ENCODE data around the gene CCDC34.

CCDC34 gene, protein sequence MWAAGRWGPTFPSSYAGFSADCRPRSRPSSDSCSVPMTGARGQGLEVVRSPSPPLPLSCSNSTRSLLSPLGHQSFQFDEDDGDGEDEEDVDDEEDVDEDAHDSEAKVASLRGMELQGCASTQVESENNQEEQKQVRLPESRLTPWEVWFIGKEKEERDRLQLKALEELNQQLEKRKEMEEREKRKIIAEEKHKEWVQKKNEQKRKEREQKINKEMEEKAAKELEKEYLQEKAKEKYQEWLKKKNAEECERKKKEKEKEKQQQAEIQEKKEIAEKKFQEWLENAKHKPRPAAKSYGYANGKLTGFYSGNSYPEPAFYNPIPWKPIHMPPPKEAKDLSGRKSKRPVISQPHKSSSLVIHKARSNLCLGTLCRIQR

DNA sequence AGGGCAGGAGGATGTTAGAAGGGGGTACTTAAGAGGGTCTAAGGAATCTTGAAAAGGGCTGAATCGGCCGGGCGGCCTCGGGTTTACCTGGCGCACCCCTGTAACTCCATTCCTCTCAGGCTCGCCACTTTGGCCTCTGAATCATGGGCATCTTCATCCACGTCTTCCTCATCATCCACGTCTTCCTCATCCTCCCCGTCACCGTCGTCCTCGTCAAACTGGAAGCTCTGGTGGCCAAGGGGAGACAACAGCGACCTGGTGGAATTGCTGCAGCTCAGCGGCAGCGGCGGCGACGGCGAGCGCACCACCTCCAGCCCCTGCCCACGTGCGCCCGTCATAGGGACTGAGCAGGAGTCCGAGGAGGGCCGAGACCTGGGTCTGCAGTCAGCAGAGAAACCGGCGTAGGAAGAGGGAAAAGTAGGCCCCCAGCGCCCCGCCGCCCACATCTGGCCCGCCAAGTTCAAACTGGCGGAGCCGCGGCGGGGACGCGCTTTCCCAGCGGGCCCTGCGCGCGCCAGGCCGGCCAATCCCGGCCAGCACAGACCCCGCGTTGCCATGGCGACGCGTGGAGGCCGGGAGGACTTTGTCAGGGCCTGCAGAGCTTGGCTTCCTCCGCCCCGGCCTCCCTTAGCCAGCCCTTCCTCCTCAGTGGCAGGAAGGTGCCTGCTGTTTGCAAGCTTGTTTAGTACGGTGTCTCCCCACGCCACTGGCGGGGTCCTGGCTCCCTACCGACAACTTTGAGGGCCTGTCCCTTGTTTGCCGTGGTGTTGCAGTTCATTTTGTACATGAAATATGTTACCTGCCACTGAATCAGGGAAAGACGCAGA is at the start of gene CCDC34:
CCDC34 (minus strand) TSS at position 467 of the 827 bp plus-strand sequence; CDS start at position 446, 21 bp downstream.
- H3K36me3 Mint-ChIP-seq (ENCODE audit: low read depth): no peaks in the 10 kb centered on the region
- no peaks in the 10 kb centered on the region for H3K27me3 Mint-ChIP-seq
- peaks cover 19% of the 10 kb centered on the region for H3K4me1 Mint-ChIP-seq (ENCODE audit: low read depth)
- intact Hi-C loops (cut with micrococcal nuclease): loop anchor here (1.0 to 10.0 kb wide), 3 partner anchors 108 to 742 kb away; partner anchors contain the start of genes KIF18A, LIN7C and METTL15
- peak within 1 kb of the TSS; percentile 83 for H3K27ac Mint-ChIP-seq
- H3K9me3 Mint-ChIP-seq: no peaks in the 10 kb centered on the region
- peak within 1 kb of the TSS; percentile 89 for H3K4me3 Mint-ChIP-seq

DNA sequence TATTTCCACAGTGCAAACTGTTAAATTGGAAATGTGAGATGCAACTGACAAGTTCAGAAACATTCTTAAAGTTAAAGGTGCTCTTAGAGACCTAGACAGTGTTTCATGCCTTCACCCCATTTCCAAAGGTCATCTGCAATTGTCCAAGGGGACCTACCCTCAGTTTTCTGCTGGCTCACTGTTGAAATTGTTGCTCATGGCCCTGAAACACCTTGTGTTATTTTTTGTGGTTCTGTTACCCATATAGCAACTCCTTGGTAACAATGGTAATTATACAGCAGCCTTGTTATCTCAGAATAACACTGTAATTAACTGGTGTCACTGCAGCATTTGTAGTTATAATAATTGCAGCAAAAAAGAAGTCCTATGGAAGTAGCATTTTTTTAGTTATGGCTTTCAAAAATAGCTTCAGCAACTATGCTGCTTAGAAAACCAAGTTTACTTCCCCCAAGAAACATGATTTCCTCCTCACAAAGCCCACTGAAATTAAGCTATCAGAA is 49.2 kb upstream of the CCDC34 start:
- Mint-ChIP-seq H3K9me3 (no peaks in the 10 kb centered on the region), H3K27me3 (no peaks in the 10 kb centered on the region), H3K27ac (no peak overlapping the region), H3K4me3 (no peak overlapping the region), H3K4me1 (ENCODE audit: low read depth) (peaks cover 6% of the 10 kb centered on the region), H3K36me3 (ENCODE audit: low read depth) (no peaks in the 10 kb centered on the region)
- intact Hi-C loops (cut with micrococcal nuclease): no loop called here

DNA sequence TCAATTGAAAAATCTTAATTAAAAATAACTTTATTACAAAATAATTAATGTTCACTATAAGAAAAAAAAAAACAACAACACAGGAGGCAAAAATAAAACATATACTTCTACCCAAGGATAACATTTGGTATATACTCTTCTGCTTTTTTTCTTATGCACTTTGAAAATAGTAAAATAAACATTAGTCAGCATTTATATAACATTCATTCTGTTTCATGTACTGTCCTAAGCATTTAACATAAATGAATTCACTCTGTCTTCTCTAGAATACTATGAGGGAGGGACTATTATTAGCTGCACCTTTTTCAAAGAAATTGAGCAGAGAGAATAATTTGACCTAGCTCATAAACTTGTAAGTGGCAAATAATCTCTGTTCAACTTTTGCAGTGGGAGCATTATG is 48.3 kb upstream of the CCDC34 start:
- Mint-ChIP-seq H3K4me1 (ENCODE audit: low read depth) (peaks cover 6% of the 10 kb centered on the region), H3K9me3 (no peaks in the 10 kb centered on the region), H3K27me3 (no peaks in the 10 kb centered on the region), H3K36me3 (ENCODE audit: low read depth) (no peaks in the 10 kb centered on the region), H3K4me3 (no peak overlapping the region), H3K27ac (no peak overlapping the region)
- intact Hi-C loops (cut with micrococcal nuclease): no loop called here

DNA sequence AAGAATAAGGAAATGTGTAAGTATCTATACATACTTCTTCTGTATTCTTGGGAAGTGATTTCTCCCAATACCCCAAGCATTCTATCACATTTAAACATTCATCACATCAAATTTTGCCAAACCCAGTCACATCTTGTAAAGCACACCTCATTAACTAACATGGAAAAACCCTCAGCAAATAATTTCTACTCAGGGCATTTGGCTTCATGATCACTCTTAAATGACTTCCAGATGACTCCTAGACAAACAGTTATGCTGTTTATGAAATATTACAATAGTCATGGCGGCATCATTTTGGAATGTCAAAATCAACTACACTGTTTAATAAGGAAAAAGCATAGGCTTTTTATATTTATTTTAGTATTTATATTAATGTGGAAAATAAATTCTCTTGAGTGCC is 47.3 kb upstream of the CCDC34 start:
- no peaks in the 10 kb centered on the region for H3K27me3 Mint-ChIP-seq
- no peak overlapping the region for H3K27ac Mint-ChIP-seq
- no peaks in the 10 kb centered on the region for H3K36me3 Mint-ChIP-seq (ENCODE audit: low read depth)
- H3K9me3 Mint-ChIP-seq: no peaks in the 10 kb centered on the region
- H3K4me3 Mint-ChIP-seq: no peak overlapping the region
- intact Hi-C loops (cut with micrococcal nuclease): no loop called here
- H3K4me1 Mint-ChIP-seq (ENCODE audit: low read depth): peaks cover 6% of the 10 kb centered on the region

DNA sequence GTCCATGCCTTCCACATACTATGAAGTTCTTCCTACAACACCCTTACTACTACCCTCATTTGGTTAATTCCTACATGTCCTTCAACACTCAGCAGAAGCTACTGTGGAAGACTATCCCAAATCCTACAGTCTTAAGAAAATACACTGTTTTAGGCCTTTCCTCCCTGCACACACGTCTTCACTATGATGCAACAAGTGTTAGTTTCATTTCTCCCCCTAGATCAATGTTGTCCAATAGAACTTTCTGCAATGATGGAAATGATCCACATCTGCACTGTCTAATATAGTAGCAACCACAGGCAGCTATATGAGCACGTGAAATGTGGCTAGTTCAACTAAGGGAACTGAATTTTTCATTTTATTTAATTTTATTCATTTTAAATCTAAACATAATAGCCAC is 46.7 kb upstream of the CCDC34 start:
- no peak overlapping the region for H3K27ac Mint-ChIP-seq
- H3K27me3 Mint-ChIP-seq: no peaks in the 10 kb centered on the region
- H3K36me3 Mint-ChIP-seq (ENCODE audit: low read depth): no peaks in the 10 kb centered on the region
- H3K4me1 Mint-ChIP-seq (ENCODE audit: low read depth): peaks cover 6% of the 10 kb centered on the region
- intact Hi-C loops (cut with micrococcal nuclease): no loop called here
- no peak overlapping the region for H3K4me3 Mint-ChIP-seq
- H3K9me3 Mint-ChIP-seq: no peaks in the 10 kb centered on the region

DNA sequence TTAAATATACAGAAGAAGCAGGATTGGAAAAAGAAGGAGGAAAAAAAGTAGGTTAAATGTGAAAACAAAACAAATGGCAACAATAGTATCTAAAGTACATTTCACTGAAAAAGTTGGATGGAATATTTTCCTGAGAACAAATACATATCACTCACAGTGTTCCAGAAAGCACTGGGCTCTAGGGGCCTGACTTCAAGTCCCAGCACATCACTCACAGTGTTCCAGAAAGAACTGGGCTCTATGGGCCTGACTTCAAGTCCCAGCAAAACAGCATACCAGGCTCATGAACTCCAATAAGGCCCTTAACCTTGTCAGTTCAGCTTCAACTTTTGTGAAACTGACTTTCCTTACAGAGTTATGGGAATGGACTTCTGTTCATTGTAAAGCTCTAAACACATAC is 46.0 kb upstream of the CCDC34 start:
- H3K4me1 Mint-ChIP-seq (ENCODE audit: low read depth): peaks cover 6% of the 10 kb centered on the region
- H3K27ac Mint-ChIP-seq: no peak overlapping the region
- H3K4me3 Mint-ChIP-seq: no peak overlapping the region
- H3K36me3 Mint-ChIP-seq (ENCODE audit: low read depth): no peaks in the 10 kb centered on the region
- intact Hi-C loops (cut with micrococcal nuclease): no loop called here
- H3K9me3 Mint-ChIP-seq: no peaks in the 10 kb centered on the region
- H3K27me3 Mint-ChIP-seq: no peaks in the 10 kb centered on the region

DNA sequence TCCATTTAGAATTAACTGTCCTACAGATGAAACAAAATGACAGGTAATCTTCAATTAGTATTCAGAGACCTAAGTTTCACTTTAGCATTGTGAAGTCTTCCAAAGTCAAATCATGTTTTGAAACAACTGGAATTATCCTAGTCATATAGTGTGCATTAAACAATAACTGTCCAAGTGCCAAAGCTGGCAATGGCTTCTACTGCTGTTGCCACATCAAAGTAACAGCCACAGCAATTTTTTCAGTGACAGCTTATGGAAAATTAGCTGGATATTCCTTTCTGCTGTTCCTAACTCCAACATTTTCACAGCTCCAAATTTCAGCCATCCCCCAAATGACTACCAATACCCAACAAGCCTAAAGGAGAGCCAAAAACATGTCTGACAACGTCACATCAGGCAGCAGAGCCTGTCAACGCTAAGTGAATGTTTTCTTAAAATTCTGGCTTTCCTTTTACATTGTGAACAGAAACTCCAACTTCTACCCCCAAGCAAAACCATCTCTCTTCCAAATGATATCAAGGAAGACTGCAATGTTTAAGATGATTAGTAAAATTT is 45.3 kb upstream of the CCDC34 start:
- H3K4me1 Mint-ChIP-seq (ENCODE audit: low read depth): peaks cover 6% of the 10 kb centered on the region
- no peaks in the 10 kb centered on the region for H3K36me3 Mint-ChIP-seq (ENCODE audit: low read depth)
- H3K27ac Mint-ChIP-seq: no peak overlapping the region
- intact Hi-C loops (cut with micrococcal nuclease): no loop called here
- H3K4me3 Mint-ChIP-seq: no peak overlapping the region
- no peaks in the 10 kb centered on the region for H3K27me3 Mint-ChIP-seq
- no peaks in the 10 kb centered on the region for H3K9me3 Mint-ChIP-seq

DNA sequence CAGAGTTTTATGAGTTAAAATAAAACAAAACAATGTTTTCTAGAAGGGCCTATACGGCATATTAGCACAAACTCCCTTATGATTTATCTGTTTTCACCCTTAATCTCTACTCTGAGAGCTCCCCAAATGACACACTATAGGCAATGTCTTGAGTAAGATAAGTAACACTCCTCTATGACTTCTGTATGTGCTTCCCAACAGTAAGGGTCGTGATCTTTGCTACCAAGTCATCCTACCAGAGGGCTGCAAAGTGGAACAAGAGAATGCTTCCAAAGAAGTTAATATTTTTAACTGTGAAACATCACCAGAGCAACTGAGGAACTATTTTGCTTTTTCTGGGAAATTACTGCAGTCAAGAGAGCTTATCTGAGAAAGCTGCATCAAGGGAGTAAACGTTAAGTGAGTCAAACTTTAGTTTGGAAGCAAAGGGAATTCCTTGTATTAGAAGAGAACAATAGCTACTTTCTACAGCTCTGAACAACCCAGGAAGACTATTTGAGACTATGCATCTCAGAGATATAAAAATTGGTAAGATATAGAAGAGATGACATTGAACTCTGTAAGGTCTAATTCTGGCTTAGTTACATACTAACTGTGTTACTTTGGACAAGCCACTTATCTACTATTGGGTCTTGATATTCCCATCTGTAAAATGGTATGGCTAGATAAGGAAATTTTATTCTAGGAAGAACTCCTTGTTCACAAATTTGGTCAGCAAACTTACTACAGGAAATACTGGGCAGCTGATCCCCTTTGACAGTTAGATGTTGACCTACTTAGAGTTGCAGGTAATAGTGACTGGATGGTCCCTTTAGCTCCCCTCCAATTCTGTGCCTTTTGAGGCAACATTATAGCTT is 43.7 kb upstream of the CCDC34 start:
- no peak overlapping the region for H3K27ac Mint-ChIP-seq
- H3K9me3 Mint-ChIP-seq: no peaks in the 10 kb centered on the region
- H3K4me1 Mint-ChIP-seq (ENCODE audit: low read depth): peaks cover 6% of the 10 kb centered on the region
- H3K36me3 Mint-ChIP-seq (ENCODE audit: low read depth): no peaks in the 10 kb centered on the region
- intact Hi-C loops (cut with micrococcal nuclease): no loop called here
- H3K27me3 Mint-ChIP-seq: no peaks in the 10 kb centered on the region
- H3K4me3 Mint-ChIP-seq: no peak overlapping the region

DNA sequence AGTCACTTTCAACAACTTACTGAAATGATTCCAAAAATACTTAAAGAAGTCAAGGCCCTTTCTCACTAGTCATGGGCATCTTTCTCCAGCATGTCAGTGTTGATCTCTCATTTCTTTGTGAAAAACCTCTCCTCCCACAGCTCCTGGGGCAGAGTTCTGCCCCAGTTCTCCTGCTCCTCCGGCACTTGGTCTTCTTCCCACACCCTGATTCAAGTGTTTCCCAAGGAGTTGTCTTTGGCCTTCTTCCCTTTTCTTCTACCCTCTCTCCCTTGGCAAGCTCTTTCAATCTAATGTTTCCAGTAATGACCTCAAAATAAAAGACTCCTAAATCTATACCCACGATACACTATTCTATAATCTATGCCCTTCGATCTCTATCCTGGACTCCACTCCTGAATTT is 42.1 kb upstream of the CCDC34 start:
- Mint-ChIP-seq H3K9me3 (no peaks in the 10 kb centered on the region), H3K27ac (no peak overlapping the region), H3K27me3 (no peaks in the 10 kb centered on the region), H3K4me3 (no peak overlapping the region), H3K36me3 (ENCODE audit: low read depth) (no peaks in the 10 kb centered on the region), H3K4me1 (ENCODE audit: low read depth) (peaks cover 6% of the 10 kb centered on the region)
- intact Hi-C loops (cut with micrococcal nuclease): no loop called here

DNA sequence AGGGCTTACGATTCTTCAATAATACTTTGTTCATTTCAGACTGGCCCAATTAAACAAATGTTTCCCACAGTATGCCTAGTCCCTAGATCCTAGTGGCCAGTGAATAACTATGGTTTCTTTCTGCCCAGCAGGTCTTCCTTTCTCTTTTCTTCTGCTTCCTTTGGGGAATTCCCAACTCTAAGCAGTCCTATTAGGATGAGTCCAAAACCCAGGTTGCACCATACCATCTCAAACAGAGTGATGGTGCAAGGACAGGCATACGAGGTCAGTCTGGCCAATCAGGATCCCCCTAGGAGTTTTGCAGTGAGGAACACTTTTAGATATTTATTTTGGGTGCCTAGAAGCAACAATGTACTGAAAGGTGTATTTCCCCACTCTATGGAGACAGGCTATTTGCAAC is 41.4 kb upstream of the CCDC34 start:
- H3K27me3 Mint-ChIP-seq: no peaks in the 10 kb centered on the region
- intact Hi-C loops (cut with micrococcal nuclease): no loop called here
- H3K4me1 Mint-ChIP-seq (ENCODE audit: low read depth): peaks cover 2% of the 10 kb centered on the region
- no peaks in the 10 kb centered on the region for H3K9me3 Mint-ChIP-seq
- H3K27ac Mint-ChIP-seq: no peak overlapping the region
- no peak overlapping the region for H3K4me3 Mint-ChIP-seq
- no peaks in the 10 kb centered on the region for H3K36me3 Mint-ChIP-seq (ENCODE audit: low read depth)

DNA sequence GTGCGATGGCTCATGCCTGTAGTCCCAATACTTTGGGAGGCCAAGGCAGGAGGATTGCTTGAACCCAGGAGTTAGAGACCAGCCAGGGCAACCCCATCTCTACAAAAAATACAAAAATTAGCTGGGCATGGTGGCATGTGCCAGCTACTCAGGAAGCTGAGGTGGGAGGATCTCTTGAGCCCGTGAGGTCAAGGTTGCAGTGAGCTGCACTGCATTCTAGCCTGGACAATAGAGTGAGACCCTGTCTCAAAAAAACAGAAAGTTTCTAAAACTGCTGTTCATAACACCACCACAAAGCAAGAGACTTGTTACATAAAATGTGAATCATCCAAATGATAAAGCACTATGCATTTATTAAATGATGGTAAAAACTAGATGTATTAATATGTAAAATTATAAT is 40.2 kb upstream of the CCDC34 start:
- Mint-ChIP-seq H3K9me3 (no peaks in the 10 kb centered on the region), H3K27ac (no peak overlapping the region), H3K36me3 (ENCODE audit: low read depth) (no peaks in the 10 kb centered on the region), H3K4me1 (ENCODE audit: low read depth) (no peaks in the 10 kb centered on the region), H3K27me3 (no peaks in the 10 kb centered on the region), H3K4me3 (no peak overlapping the region)
- intact Hi-C loops (cut with micrococcal nuclease): no loop called here

DNA sequence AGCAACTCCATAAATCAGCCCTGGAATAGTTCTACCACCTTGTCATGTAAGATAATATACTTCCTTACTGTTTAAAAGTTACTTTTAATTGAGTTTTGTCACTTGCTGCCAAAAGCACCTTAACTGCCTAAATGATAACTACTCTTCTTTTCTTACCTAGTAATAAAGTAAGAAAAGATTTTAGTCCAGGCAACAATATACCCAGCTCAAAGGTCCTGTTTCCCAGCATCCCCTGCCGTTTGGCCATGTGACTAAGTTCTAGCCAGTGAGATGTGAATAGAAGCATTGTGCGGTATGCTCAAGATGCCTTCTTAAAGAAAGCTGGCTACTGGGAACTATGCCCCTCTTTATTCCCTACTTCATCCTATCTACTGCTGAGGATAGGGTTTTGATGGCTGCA is 39.4 kb upstream of the CCDC34 start:
- Mint-ChIP-seq H3K36me3 (ENCODE audit: low read depth) (no peaks in the 10 kb centered on the region), H3K4me1 (ENCODE audit: low read depth) (no peaks in the 10 kb centered on the region)
- intact Hi-C loops (cut with micrococcal nuclease): no loop called here

DNA sequence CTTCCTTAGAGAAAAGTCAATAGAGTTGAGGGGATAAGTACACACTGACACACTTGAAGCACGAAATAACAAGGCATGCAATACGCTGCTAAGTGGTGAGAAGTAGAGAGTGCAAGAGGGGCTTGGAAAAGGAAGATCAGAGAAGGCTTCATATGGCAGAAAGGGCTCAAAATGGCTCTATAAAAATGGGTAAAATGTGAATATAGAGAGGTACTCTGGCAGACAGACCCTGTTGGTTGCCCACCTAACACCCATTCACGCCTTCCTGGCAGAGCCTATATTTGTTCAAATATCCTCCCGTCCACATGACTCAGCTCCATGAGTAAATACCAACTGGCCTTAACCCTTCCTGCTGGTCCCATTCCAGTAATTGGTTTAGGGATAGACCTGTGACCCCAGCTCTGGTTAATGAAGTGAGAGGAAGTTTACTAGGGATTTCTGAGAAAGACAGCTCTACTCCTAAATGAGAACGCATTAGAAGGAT is 38.9 kb upstream of the CCDC34 start:
- Mint-ChIP-seq H3K4me1 (ENCODE audit: low read depth) (no peaks in the 10 kb centered on the region), H3K27me3 (no peaks in the 10 kb centered on the region), H3K9me3 (no peaks in the 10 kb centered on the region), H3K27ac (no peak overlapping the region), H3K4me3 (no peak overlapping the region), H3K36me3 (ENCODE audit: low read depth) (no peaks in the 10 kb centered on the region)
- intact Hi-C loops (cut with micrococcal nuclease): no loop called here

More for the DNA sequence above, 39.4 kb upstream of the CCDC34 start:
- no peaks in the 10 kb centered on the region for H3K27me3 Mint-ChIP-seq
- no peaks in the 10 kb centered on the region for H3K9me3 Mint-ChIP-seq
- H3K27ac Mint-ChIP-seq: no peak overlapping the region
- no peak overlapping the region for H3K4me3 Mint-ChIP-seq
